Measurements from ENCODE around the gene LY6G6C. TPM values are rescaled to one million over a fixed set of nuclear protein-coding genes. Genes with fewer than 3 reads are reported as not detected.

The LY6G6C gene
- total and polyA plus RNA-seq, 2 of the 13 experiments (the other 11 are each of a cell fraction or from before 2014, with no cell fraction given): 0.15 TPM; not detected in 1

DNA sequence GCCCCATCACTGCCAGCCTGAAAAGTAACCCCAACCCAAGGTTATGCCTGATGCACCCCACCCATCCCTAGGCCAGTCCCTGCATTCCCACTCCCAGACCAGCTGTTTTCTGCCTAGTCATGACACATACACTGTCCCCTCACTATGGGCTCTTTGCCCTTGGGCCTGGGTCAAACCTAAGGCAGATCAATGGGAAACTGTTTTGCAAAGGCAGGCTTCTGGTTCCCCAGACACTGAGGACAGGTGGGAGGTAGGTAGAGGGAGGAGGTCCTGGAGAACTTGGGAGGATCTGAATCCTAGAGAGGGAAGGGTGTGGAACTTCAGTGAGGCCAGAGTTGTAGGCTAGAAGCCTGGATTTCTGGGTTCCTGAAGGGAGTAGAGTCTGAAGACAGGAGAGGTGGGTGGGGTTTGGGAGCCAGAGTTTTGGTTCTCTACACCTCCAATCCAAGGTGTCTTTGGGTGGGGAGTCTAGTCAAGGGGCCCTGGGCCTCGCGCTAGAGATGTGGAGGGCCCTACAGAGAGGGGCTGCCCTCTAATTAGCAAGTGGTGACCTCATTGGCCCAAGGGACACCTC, 12.8 kb upstream of the LY6G6C start (continued):
- TF ChIP-seq PITX1 (CRISPR knock-in tag; IDR thresholded peaks at IDR 0.05): no peak
- no peak for TF ChIP-seq NCOR1 (IDR thresholded peaks at IDR 0.05; ENCODE audit: borderline replicate concordance, low read length)
- TF ChIP-seq ARNT2 (CRISPR knock-in tag; IDR thresholded peaks at IDR 0.05; ENCODE audit: low read depth): no peak; the same call in 1 of the 2 replicates
- no peak for TF ChIP-seq ZNF337 (CRISPR knock-in tag; IDR thresholded peaks at IDR 0.05; ENCODE audit: borderline replicate concordance, low read depth)
- TF ChIP-seq SRSF1 (optimal IDR thresholded peaks at IDR 0.05; ENCODE audit: low read depth, low read length): no peak
- 0 out of 2 replicates have a peak, but pooled peaks have one; percentile 11 for TF ChIP-seq ZNF709 (CRISPR knock-in tag; IDR thresholded peaks at IDR 0.05)
- TF ChIP-seq, protein P1, sequence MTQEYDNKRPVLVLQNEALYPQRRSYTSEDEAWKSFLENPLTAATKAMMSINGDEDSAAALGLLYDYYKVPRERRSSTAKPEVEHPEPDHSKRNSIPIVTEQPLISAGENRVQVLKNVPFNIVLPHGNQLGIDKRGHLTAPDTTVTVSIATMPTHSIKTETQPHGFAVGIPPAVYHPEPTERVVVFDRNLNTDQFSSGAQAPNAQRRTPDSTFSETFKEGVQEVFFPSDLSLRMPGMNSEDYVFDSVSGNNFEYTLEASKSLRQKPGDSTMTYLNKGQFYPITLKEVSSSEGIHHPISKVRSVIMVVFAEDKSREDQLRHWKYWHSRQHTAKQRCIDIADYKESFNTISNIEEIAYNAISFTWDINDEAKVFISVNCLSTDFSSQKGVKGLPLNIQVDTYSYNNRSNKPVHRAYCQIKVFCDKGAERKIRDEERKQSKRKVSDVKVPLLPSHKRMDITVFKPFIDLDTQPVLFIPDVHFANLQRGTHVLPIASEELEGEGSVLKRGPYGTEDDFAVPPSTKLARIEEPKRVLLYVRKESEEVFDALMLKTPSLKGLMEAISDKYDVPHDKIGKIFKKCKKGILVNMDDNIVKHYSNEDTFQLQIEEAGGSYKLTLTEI (CRISPR knock-in tag; conservative IDR thresholded peaks at IDR 0.05): no peak
- TF ChIP-seq PHF21A (CRISPR knock-in tag; IDR thresholded peaks at IDR 0.05): no peak
- 0 out of 2 replicates have a peak, but pooled peaks have one; percentile 20 for TF ChIP-seq SMAD3 (CRISPR knock-in tag; IDR thresholded peaks at IDR 0.05)
- no peak for TF ChIP-seq CBX1 (IDR thresholded peaks at IDR 0.05; ENCODE audit: low read depth)
- TF ChIP-seq BATF2 (CRISPR knock-in tag; IDR thresholded peaks at IDR 0.05): no peak; the same call in 1 of the 2 replicates
- 0 out of 2 replicates have a peak, but pooled peaks have one; percentile 24 for TF ChIP-seq ARID2 (CRISPR knock-in tag; IDR thresholded peaks at IDR 0.05; ENCODE audit: borderline replicate concordance)
- no peak for TF ChIP-seq AGO1 (IDR thresholded peaks at IDR 0.05; ENCODE audit: low read depth, low read length, poor library complexity, severe bottlenecking)
- TF ChIP-seq, protein P2, sequence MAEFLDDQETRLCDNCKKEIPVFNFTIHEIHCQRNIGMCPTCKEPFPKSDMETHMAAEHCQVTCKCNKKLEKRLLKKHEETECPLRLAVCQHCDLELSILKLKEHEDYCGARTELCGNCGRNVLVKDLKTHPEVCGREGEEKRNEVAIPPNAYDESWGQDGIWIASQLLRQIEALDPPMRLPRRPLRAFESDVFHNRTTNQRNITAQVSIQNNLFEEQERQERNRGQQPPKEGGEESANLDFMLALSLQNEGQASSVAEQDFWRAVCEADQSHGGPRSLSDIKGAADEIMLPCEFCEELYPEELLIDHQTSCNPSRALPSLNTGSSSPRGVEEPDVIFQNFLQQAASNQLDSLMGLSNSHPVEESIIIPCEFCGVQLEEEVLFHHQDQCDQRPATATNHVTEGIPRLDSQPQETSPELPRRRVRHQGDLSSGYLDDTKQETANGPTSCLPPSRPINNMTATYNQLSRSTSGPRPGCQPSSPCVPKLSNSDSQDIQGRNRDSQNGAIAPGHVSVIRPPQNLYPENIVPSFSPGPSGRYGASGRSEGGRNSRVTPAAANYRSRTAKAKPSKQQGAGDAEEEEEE (CRISPR knock-in tag; IDR thresholded peaks at IDR 0.05; ENCODE audit: borderline replicate concordance): no peak
- TF ChIP-seq, protein P3, sequence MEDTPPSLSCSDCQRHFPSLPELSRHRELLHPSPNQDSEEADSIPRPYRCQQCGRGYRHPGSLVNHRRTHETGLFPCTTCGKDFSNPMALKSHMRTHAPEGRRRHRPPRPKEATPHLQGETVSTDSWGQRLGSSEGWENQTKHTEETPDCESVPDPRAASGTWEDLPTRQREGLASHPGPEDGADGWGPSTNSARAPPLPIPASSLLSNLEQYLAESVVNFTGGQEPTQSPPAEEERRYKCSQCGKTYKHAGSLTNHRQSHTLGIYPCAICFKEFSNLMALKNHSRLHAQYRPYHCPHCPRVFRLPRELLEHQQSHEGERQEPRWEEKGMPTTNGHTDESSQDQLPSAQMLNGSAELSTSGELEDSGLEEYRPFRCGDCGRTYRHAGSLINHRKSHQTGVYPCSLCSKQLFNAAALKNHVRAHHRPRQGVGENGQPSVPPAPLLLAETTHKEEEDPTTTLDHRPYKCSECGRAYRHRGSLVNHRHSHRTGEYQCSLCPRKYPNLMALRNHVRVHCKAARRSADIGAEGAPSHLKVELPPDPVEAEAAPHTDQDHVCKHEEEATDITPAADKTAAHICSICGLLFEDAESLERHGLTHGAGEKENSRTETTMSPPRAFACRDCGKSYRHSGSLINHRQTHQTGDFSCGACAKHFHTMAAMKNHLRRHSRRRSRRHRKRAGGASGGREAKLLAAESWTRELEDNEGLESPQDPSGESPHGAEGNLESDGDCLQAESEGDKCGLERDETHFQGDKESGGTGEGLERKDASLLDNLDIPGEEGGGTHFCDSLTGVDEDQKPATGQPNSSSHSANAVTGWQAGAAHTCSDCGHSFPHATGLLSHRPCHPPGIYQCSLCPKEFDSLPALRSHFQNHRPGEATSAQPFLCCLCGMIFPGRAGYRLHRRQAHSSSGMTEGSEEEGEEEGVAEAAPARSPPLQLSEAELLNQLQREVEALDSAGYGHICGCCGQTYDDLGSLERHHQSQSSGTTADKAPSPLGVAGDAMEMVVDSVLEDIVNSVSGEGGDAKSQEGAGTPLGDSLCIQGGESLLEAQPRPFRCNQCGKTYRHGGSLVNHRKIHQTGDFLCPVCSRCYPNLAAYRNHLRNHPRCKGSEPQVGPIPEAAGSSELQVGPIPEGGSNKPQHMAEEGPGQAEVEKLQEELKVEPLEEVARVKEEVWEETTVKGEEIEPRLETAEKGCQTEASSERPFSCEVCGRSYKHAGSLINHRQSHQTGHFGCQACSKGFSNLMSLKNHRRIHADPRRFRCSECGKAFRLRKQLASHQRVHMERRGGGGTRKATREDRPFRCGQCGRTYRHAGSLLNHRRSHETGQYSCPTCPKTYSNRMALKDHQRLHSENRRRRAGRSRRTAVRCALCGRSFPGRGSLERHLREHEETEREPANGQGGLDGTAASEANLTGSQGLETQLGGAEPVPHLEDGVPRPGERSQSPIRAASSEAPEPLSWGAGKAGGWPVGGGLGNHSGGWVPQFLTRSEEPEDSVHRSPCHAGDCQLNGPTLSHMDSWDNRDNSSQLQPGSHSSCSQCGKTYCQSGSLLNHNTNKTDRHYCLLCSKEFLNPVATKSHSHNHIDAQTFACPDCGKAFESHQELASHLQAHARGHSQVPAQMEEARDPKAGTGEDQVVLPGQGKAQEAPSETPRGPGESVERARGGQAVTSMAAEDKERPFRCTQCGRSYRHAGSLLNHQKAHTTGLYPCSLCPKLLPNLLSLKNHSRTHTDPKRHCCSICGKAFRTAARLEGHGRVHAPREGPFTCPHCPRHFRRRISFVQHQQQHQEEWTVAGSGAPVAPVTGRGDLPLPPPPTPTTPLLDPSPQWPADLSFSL (CRISPR knock-in tag; IDR thresholded peaks at IDR 0.05): no peak
- TF ChIP-seq, protein P4, sequence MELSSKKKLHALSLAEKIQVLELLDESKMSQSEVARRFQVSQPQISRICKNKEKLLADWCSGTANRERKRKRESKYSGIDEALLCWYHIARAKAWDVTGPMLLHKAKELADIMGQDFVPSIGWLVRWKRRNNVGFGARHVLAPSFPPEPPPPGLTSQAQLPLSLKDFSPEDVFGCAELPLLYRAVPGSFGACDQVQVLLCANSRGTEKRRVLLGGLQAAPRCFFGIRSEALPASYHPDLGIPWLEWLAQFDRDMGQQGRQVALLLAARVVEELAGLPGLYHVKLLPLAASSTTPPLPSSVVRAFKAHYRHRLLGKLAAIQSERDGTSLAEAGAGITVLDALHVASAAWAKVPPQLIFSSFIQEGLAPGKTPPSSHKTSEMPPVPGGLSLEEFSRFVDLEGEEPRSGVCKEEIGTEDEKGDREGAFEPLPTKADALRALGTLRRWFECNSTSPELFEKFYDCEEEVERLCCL (CRISPR knock-in tag; IDR thresholded peaks at IDR 0.05; ENCODE audit: borderline replicate concordance): no peak
- no peak for TF ChIP-seq DNMT1 (CRISPR knock-in tag; IDR thresholded peaks at IDR 0.05)

Measured in HepG2 (cell line).